ENCODE results near the gene CSTF3. TPM values are rescaled to one million over a fixed set of nuclear protein-coding genes. Genes with fewer than 3 reads are reported as not detected.
"Not testable (repeated sequence)": the region's sequence is repeated elsewhere in the genome, so short reads cannot be mapped to it uniquely, and the experiment has no call there.

CSTF3 gene
- total RNA-seq, 1 donor from 2014 or later, result 34.2 TPM

DNA sequence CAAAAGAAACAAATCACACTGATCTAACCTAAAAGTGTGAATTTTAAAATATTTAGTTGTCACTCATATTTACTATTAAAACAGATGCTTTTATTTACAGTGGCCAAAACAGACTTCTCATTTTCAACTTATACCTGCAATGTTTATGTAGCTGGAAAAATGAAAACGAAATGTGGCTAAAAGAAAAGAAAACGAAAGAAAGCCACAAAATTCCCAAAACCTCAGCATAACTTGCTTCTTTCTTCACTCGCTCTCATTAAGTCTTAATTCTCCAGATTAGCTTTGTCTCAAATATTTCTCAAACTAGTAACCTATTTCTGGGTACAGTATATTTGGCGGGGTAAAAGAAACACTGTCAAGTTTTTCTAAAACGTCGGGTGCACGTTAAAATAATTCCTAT is 693 bp downstream of the CSTF3 start:
- no peak for DNase-seq (ENCODE audit: low read depth, low spot score)

- peak; percentile 8 for DNase-seq (ENCODE audit: low read depth, low spot score)
Observed at GRCh38 chr11:33160136-33160535, 1.1 kb downstream of the CSTF3 start.

DNA sequence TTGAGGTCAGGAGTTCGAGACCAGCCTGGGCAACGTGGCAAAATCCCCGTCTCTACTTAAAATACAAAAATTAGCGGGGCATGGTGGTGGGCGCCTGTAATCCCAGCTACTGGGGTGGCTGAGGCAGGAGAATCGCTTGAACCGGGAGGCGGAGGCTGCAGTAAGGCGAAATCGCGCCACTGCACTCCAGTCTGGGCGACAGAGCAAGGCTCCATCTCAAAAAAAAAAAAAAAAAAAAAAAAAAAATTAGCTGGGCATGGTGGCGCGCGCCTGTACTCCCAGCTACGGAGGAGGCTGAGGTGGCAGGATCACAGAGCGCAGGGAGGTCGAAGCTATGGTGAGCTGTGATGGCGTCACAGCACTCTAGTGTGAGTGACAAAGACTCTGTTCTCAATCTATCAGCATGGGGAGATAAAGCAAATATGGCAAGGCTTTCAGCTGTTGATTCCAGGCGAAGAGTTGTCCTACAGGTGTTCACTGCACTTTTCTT is 1.9 kb downstream of the CSTF3 start:
- not testable (repeated sequence) for DNase-seq (ENCODE audit: low read depth, low spot score)

- no peak for DNase-seq (ENCODE audit: low read depth, low spot score)
Observed at GRCh38 chr11:33158596-33159275, 2.5 kb downstream of the CSTF3 start.

DNA sequence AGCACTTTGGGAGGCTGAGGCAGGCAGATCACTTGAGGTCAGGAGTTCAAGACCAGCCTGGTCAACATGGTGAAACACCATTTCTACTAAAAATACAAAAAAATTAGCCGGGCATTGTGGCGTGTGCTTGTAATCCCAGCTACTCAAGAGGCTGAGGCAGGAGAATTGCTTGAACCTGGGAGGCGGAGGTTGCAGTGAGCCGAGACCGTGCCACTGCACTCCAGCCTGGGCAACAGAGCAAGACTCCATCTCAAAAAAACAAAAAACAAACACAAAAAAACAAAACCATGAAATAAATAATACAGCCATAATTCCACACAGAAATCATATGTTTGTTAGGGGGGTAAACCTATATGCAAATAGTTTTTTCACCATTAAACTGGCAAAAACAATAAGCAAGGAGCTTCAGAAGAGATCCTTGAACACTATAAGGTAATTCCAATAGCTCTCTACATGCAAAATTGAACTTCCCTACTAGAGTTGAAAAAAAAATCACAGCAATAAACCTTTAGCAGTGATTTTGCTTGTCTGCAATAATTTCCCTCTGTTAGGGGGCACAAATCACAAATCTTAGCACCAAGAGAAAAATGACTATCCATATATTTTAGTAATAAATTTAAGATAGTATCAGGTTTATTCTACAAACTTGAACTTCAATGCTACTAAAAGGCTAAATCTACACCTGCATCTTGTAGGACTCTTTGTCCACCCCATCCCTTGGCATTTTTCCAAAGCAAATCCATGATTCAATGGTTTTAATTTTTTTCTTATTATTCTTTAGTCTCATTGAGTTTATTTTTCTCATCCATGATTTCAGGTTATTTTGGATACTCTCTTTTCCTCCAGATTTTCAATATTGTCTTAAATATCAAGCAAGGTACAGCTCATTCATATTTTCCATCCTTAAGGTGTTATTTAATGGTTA is 3.9 kb downstream of the CSTF3 start:
- DNase-seq (ENCODE audit: low read depth, low spot score), result no peak

DNA sequence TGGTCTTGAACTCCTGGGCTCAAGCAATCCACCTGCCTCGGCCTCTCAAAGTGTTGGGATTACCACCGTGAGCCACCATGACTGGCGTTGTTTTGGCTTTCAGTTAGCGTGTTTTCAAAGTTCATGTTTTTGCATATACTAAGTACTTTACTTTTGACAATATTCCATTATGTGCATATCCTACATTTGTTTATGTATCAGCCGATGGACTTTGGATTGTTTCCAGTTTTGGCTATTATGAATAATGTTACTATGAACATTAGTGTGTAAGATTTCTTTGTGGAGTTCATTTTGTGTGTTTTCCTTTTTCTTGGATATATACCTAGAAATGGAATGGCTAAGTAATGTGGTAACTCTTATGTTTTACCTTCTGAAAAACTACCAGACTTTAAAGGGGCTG is 9.9 kb downstream of the CSTF3 start:
- DNase-seq (ENCODE audit: low read depth, low spot score), result peak; percentile 5

GRCh38 chr11:33147559-33147958 is 13.7 kb downstream of the CSTF3 start:
- DNase-seq (ENCODE audit: low read depth, low spot score), result no peak

- no peak for DNase-seq (ENCODE audit: low read depth, low spot score)
Observed at GRCh38 chr11:33135768-33136443, 25.4 kb downstream of the CSTF3 start.

DNA sequence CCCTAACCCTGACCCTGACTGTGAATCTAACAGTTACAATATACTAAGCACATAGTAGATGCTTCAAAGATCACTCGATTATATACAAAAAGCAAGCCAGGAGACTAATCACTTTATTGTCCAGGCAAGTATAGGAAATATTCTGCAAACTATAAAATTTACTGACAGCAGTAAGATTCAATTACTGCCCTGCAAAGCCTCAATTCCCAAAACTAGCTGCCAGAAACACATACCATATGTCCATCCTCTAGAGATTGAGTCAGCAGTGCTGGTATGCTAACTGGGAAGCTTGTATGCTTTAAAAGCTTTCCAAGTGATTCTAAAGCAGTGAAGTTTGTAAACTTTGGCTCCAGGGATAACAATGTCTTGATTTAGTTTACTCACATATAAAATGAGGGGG is 26.1 kb downstream of the CSTF3 start:
- DNase-seq (ENCODE audit: low read depth, low spot score), result no peak

DNA sequence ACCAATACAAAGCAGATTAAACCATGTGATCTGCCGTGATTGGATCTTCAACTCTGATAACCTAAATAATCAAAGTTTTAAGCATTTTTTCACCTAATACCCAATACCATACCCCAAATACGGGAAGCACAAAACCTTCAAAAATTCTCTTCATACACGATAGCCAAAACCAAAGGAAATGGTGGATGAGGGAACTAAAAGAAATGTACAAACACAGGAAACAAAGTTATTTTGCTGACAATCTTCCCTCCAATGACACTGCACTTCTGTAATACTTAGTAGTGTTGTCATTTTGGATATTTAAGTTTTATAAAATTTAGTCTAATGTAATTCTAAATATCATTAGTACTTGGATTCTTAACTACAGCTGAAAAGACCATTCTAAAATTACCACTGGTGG is 27.0 kb downstream of the CSTF3 start:
- DNase-seq (ENCODE audit: low read depth, low spot score), result no peak

GRCh38 chr11:33133761-33134160 is 27.5 kb downstream of the CSTF3 start:
- no peak for DNase-seq (ENCODE audit: low read depth, low spot score)

DNA sequence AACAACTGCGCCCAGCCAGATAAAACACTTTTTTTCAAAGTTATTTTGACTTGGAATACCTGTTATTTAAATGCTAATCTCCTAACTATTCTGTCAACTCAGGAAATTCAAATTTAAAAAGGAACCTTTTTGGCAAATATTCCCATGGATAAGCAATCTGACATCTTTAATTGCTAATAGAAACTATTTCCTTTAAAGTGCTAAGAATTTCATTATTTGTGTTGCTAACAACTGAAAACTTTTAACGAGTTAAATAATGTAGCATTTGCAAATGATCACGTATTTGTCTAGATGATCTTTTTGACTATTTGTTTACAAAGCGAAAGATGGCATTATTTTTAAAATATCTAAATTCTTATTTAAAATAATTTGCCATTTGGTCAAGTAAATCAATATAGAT is 28.8 kb downstream of the CSTF3 start:
- DNase-seq (ENCODE audit: low read depth, low spot score), result no peak

DNA sequence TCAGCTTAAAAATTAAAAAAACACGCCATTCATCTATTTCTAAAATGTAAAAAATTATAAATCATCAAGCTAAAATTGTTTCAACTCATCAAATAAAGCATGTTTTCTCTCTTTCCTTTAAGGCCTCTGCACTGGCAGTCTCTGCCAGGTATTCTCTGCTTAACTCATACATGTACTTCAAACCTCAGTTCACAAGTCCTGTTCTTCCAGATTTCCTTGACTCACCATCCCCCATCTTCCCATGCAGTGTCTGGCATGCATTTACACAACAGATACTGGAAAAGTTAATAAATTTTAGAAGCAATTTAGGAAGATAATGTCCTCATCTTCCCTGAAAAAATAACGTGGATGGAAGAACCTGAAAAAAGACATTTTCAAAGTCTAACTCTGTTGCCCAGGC is 32.5 kb downstream of the CSTF3 start:
- DNase-seq (ENCODE audit: low read depth, low spot score), result no peak

DNA sequence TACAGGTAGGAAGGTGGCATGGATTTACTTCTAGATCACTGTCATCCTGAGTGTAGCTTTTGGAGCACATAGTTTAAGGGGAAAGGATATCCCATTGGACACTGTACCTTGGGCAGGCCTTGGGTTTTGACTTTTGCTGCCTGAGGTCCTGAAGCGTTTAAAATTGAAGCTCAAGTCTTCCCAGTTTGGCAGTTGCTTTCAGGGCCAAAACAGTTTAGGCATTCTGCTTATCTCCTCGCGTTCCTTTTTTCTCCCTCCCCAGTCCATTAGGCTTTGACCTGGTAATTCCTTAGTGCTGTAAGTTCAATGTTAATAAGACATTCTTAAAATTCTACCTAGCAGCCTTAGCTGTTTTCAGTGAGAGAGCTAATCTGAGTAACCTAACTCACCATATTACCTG is 35.7 kb downstream of the CSTF3 start:
- DNase-seq (ENCODE audit: low read depth, low spot score), result no peak

GRCh38 chr11:33125025-33125424 is 36.3 kb downstream of the CSTF3 start:
- no peak for DNase-seq (ENCODE audit: low read depth, low spot score)

DNA sequence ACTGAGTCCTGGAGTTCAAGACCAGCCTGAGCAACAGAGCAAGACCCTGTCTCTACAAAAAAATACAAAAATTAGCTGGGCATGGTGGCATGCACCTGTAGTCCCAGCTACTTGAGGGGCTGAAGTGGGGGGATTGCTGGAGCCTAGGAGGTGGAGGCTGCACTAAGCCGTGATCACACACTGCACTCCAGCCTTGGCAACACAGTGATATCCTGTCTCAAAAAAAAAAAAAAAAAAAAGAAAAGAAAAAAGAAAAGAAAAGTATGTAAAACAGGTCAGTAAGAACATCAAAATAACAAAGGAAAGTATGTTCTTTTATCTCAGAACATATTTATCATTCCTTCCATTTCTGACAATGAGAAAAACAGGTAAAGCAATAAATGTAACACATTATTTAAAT is 38.6 kb downstream of the CSTF3 start:
- DNase-seq (ENCODE audit: low read depth, low spot score), result not testable (repeated sequence)

DNA sequence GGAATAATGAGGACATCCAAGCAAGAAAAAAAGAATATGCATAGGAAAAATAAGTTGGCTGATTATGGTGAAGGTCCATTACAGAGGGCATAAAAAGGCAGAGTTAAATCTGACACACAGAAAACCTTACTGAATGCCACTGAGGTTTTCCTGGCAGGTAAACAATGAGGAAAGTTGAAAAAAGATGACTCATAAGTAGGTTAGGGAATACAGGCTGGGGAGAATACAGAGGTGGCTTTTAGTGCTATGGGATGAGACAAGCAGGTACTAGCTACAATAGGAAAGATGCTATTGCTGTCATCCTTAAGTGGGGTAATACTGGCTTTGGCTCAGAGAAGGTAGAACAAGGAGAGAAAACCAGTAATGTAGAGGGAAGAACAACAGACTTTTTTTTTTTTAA is 44.7 kb downstream of the CSTF3 start:
- DNase-seq (ENCODE audit: low read depth, low spot score), result no peak

- no peak for DNase-seq (ENCODE audit: low read depth, low spot score)
Observed at GRCh38 chr11:33110083-33110482, 51.2 kb downstream of the CSTF3 start.

- DNase-seq (ENCODE audit: low read depth, low spot score), result no peak
Observed at GRCh38 chr11:33109294-33109895, 51.9 kb downstream of the CSTF3 start.

DNA sequence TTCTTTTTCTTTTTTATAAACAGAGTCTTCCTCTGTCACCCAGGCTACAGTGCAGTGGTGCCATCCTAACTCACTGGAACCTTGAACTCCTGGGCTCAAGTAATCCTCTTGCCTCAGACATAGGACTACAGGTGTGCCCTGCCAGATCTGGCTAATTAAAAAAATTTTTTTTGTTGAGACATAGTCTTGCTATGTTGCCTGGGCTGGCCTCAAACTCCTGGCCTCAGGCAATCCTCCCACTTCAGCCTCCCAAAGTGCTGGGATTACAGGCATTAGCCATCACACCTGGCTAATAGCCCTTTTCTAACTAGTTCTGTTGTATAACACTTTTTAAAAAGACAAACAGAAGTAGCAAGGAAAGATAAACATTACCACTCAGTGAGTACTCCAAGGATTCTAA is 57.4 kb downstream of the CSTF3 start:
- no peak for DNase-seq (ENCODE audit: low read depth, low spot score)

- DNase-seq (ENCODE audit: low read depth, low spot score), result no peak
Observed at GRCh38 chr11:33094157-33094556, 67.1 kb downstream of the CSTF3 start.

DNA sequence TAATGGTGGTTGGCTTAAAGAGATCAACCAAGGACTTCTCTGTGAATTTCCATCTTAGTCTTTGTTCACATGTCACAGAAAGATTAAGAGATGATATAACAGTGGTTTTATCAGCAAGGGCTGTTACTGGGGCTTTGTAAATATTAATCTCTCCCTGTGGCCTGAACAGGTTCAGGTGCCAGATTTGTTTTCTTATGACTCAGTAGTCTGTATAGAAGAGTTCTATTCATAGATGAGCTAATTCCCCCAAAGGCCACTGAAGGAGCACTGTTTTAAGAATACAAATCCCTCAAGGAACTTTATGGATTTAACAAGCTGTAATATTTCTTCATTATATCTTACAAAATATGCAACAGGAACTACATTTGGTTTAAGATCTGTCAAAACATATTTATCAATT is 71.5 kb downstream of the CSTF3 start:
- DNase-seq (ENCODE audit: low read depth, low spot score), result no peak

Data from pulmonary artery endothelial cell (primary cell).